Breast epithelium (tissue), 4 donors: ENCODE measurements around the gene GPN2. TPM values are rescaled to one million over a fixed set of nuclear protein-coding genes. Genes with fewer than 3 reads are reported as not detected.
A peak's percentile ranks its signal among the peaks of the same experiment; 100 is the strongest.
"Not testable (repeated sequence)": the region's sequence is repeated elsewhere in the genome, so short reads cannot be mapped to it uniquely, and the experiment has no call there.

Source experiments
- DNase-seq, 2 donors: peaks; one replicate each; pipeline ENCODE4 v3.0.0-alpha.2; 2019; ENCODE audit warnings: low spot score in 2 of 2
- H3K27ac ChIP-seq, 2 donors: fragments of 200-600 bp; sonication (generic) in 1 of 2; one replicate each; pipeline ENCODE4 v1.5.1; 2016 to 2019; ENCODE audit warnings: mild to moderate bottlenecking in 1 of 2
- H3K27me3 ChIP-seq, 2 donors: fragments of 200-600 bp; sonication (generic) in 1 of 2; one replicate each; pipeline versions ENCODE4 v1.5.1 to v1.6.0; 2017 to 2019; ENCODE audit warnings: control low read depth in 1 of 2, mild to moderate bottlenecking in 1 of 2
- H3K36me3 ChIP-seq: fragments of 200-600 bp; one replicate; pipeline ENCODE4 v1.5.1; 2019
- H3K4me1 ChIP-seq, 2 donors: fragments of 200-600 bp; sonication (generic); one replicate each; pipeline ENCODE4 v1.5.1; 2016 to 2019; ENCODE audit warnings: control low read depth in 1 of 2
- H3K4me3 ChIP-seq, 3 donors: fragments of 200-600 bp; sonication (generic); 1 replicate in 2 of 3; 2 replicates in 1 of 3; pipeline ENCODE4 v1.5.1; 2016 to 2019; ENCODE audit warnings: mild to moderate bottlenecking in 3 of 3, moderate library complexity in 2 of 3
- H3K9me3 ChIP-seq, 2 donors: fragments of 200-600 bp; sonication (generic) in 1 of 2; one replicate each; pipeline ENCODE4 v1.5.1; 2016 to 2019; ENCODE audit warnings: control low read depth in 1 of 2
- POLR2A ChIP-seq: fragments of 450-650 bp; IDR thresholded peaks from one replicate; pipeline ENCODE4 v1.6.1; 2016; ENCODE audit warnings: antibody characterized with exemption, mild to moderate bottlenecking, moderate library complexity
- POLR2AphosphoS5 ChIP-seq, 3 donors: sonication (generic); formaldehyde crosslinking; IDR thresholded peaks; one replicate each; pipeline ENCODE4 v1.6.1; 2017; ENCODE audit warnings: antibody characterized with exemption in 3 of 3
- intact Hi-C: fragments of 100-400 bp; cut with DNase I; formaldehyde crosslinking; loops from one replicate; pipeline ENCODE4 v1.15.1; 2023; ENCODE audit warnings: low total_unique reads
- total RNA-seq, 3 donors: library from RNA; depleted of rRNA; stranded (reverse); fragments of >200 nt; gene quantifications; one replicate each; pipeline ENCODE4 v1.1.0, GENCODE V29; 2016
- TF ChIP-seq, protein P1 (sequence below), 3 donors: fragments of 450-650 bp; IDR thresholded peaks; one replicate each; pipeline ENCODE4 v1.5.1; 2016 to 2017; ENCODE audit warnings: antibody characterized with exemption in 3 of 3, mild to moderate bottlenecking in 3 of 3, moderate library complexity in 3 of 3

The GPN2 gene
- total RNA-seq, 3 donors from 2014 or later, result 8.5 to 17.7 (median 13.4) TPM

DNA sequence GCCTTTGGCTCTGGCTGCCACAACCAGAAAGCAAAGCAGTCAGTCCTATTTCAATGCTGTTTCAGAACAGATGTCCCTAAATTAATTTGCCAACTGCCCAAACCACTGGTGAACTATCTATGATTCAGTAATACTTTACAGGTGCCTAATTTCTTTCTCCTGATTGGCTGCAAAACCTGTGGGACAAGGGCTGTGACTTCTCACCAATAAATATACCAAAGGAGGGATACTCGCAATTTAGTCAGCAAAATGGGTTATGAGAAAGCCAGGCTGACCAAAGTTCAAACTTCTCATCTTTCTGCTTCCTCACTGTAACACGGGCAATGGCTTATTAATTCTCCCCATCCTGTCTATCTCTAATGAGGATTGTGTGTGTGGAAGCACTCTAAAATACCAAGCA, 12.8 kb downstream of the GPN2 start:
- intact Hi-C loops, result no loop called here
- no peaks in the 10 kb centered on the region for H3K4me1 ChIP-seq
- no peaks in the 10 kb centered on the region for H3K27me3 ChIP-seq
- TF ChIP-seq, protein P1, sequence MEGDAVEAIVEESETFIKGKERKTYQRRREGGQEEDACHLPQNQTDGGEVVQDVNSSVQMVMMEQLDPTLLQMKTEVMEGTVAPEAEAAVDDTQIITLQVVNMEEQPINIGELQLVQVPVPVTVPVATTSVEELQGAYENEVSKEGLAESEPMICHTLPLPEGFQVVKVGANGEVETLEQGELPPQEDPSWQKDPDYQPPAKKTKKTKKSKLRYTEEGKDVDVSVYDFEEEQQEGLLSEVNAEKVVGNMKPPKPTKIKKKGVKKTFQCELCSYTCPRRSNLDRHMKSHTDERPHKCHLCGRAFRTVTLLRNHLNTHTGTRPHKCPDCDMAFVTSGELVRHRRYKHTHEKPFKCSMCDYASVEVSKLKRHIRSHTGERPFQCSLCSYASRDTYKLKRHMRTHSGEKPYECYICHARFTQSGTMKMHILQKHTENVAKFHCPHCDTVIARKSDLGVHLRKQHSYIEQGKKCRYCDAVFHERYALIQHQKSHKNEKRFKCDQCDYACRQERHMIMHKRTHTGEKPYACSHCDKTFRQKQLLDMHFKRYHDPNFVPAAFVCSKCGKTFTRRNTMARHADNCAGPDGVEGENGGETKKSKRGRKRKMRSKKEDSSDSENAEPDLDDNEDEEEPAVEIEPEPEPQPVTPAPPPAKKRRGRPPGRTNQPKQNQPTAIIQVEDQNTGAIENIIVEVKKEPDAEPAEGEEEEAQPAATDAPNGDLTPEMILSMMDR (IDR thresholded peaks at IDR 0.05), result no peak
- no peak for TF ChIP-seq POLR2AphosphoS5 (IDR thresholded peaks at IDR 0.05)
- no peak for TF ChIP-seq POLR2A
- DNase-seq, result no peak
- no peaks in the 10 kb centered on the region for H3K36me3 ChIP-seq
- no peak overlapping the region for H3K27ac ChIP-seq
- no peaks in the 10 kb centered on the region for H3K9me3 ChIP-seq
- H3K4me3 ChIP-seq, result no peak overlapping the region

DNA sequence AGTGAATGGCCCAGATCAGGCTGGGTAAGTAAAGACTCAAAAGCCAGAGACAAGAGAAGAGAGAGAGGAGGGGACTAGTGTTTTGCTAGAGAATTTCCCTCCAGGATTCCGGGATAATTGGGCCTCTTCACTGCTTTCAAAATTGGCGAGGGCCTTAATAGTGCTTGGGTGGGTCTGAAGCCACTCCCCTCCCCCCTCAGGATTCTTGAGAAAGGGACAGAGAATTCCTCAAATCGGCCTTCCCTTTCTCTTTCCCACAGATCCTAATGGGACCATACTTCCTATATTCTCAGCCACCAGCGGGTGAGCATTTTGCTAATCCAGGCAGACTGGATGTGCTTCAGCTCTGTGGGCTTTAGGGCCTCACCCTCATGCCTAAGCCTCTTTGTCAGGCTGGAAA, 15.2 kb downstream of the GPN2 start:
- Histone ChIP-seq H3K27me3 (no peaks in the 10 kb centered on the region), H3K36me3 (no peaks in the 10 kb centered on the region), H3K4me3 (no peak overlapping the region), H3K9me3 (no peaks in the 10 kb centered on the region), H3K27ac (no peak overlapping the region), H3K4me1 (no peaks in the 10 kb centered on the region)
- no peak for TF ChIP-seq POLR2A
- TF ChIP-seq POLR2AphosphoS5 (IDR thresholded peaks at IDR 0.05), result no peak
- TF ChIP-seq, protein P1 (IDR thresholded peaks at IDR 0.05), result no peak
- no peak for DNase-seq
- intact Hi-C loops, result loop anchor here (5.0 kb wide), 1 partner anchor 282 kb away; the partner anchor contains the start of gene SLC9A1

DNA sequence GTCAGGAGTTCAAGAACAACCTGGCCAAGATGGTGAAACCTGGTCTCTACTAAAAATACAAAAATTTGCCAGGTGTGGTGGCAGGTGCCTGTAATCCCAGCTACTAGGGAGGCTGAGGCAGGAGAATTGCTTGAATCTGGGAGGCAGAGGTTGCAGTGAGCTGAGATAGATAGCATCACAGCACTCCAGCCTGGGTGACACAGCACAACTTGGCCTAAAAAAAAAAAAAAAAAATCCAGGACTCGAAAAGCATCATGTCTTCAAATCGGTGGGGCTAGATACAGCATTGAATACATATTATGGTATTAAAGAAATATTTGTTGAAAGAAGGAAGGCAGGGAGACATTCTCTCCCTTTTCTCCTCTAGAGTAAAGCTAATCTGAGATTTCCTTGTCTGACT, 17.0 kb downstream of the GPN2 start:
- not testable (repeated sequence) for DNase-seq

DNA sequence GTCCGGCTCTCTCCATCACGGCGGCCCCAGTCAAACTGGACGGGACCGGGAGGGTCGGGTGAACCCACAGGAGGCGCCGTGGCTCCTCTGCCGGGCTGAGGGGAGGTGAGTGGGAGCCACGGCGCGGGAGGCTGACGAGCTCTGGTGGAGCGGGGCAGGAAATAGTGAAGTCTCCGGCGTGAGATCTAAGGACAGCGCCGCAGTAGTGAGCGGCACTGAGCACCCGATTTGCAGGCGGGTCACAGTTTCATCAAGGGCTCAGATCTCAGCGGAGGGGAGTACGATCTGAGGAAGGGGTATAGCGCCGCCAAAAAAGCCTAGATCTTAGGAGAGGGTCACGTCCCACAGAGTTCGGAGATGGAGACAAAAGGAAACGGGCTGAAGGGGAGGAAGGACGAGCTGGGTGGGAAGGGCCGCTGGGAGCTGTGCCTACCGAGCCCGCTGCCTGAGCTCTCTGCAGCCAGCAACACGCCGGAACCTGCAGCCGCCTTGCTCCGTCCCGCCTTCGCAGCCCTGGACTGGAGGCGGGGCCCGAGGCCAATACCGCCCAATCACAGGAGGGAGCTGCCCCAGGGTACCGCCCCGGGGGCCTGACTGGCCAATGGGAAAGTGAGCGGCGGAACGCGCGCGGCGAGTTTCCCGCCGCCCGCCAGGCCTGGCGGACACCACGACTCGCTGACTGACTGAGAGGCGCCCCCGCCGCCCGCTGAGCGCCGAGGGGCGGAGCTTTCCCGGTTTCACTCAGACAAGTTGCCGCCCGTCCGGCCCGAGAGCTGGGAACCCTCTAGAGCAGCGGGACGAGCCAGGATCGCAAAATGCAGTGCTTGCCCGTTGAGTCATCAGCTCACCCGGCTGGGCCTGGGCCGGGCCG, 25.2 kb downstream of the GPN2 start:
- peak; percentile 99 for DNase-seq
- intact Hi-C loops, result no loop called here
- Histone ChIP-seq H3K27me3 (no peaks in the 10 kb centered on the region), H3K27ac (peak overlapping the region; percentile 94 to 99), H3K36me3 (no peaks in the 10 kb centered on the region), H3K4me1 (no peaks in the 10 kb centered on the region), H3K4me3 (peak overlapping the region; percentile 51 to 68 (median 66)), H3K9me3 (no peaks in the 10 kb centered on the region)
- peak in 2 of 3 donors; percentile 26 to 68 for TF ChIP-seq POLR2AphosphoS5 (IDR thresholded peaks at IDR 0.05)
- peak; percentile 68 for TF ChIP-seq POLR2A
- TF ChIP-seq, protein P1 (IDR thresholded peaks at IDR 0.05), result no peak

More for the DNA sequence above, 17.0 kb downstream of the GPN2 start:
- not testable (repeated sequence) for H3K27ac ChIP-seq, H3K36me3 ChIP-seq, H3K4me1 ChIP-seq, H3K27me3 ChIP-seq, H3K9me3 ChIP-seq, H3K4me3 ChIP-seq
- intact Hi-C loops, result loop anchor here (5.0 kb wide), 1 partner anchor 284 kb away; the partner anchor contains the start of gene SLC9A1

DNA sequence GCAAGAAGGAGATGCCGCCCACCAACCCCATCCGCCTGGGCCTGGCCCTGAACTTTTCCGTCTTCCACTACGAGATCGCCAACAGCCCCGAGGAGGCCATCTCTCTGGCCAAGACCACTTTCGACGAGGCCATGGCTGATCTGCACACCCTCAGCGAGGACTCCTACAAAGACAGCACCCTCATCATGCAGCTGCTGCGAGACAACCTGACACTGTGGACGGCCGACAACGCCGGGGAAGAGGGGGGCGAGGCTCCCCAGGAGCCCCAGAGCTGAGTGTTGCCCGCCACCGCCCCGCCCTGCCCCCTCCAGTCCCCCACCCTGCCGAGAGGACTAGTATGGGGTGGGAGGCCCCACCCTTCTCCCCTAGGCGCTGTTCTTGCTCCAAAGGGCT, 26.4 kb downstream of the GPN2 start:
- peak overlapping the region; percentile 51 to 68 (median 66) for H3K4me3 ChIP-seq

More for the DNA sequence above, 26.4 kb downstream of the GPN2 start:
- Histone ChIP-seq H3K27ac (peak overlapping the region; percentile 89 to 99), H3K36me3 (no peaks in the 10 kb centered on the region), H3K4me1 (no peaks in the 10 kb centered on the region), H3K27me3 (no peaks in the 10 kb centered on the region), H3K9me3 (no peaks in the 10 kb centered on the region)
- DNase-seq, result no peak
- intact Hi-C loops, result no loop called here
- no peak for TF ChIP-seq POLR2AphosphoS5 (IDR thresholded peaks at IDR 0.05)
- TF ChIP-seq, protein P1 (IDR thresholded peaks at IDR 0.05), result no peak
- no peak for TF ChIP-seq POLR2A
